Natural killer cell (primary cell): Measurements from ENCODE around the gene FNBP1L. TPM values are rescaled to one million over a fixed set of nuclear protein-coding genes. Genes with fewer than 3 reads are reported as not detected.

Experiments
- ATAC-seq, 3 donors: fragments of 150-1000 bp in 2 of 3; fragments of 200-7000 bp in 1 of 3; cut with Tn5 transposase; 1 replicate in 1 of 3; 2 replicates in 2 of 3; pipeline ENCODE4 v1.10.0; 2021; ENCODE audit warnings: mild to moderate bottlenecking in 2 of 3, moderate library complexity in 2 of 3
- DNase-seq, 2 donors: peaks; one replicate each; pipeline versions ENCODE4 v3.0.0 to v3.0.0-alpha.2; 2013 to 2021; ENCODE audit warnings: mixed read lengths in 1 of 2
- H3K27ac ChIP-seq: one replicate; pipeline ENCODE4 v1.5.1; 2013; ENCODE audit warnings: mild to moderate bottlenecking, low read length
- H3K27me3 ChIP-seq: one replicate; pipeline ENCODE4 v1.6.1; 2013; ENCODE audit warnings: low read length; ENCODE audit not compliant: control insufficient read depth, insufficient read depth
- H3K36me3 ChIP-seq: one replicate; pipeline ENCODE4 v1.6.1; 2013; ENCODE audit warnings: low read length; ENCODE audit not compliant: control insufficient read depth, insufficient read depth
- H3K4me1 ChIP-seq: one replicate; pipeline ENCODE4 v1.6.1; 2013; ENCODE audit warnings: low read length; ENCODE audit not compliant: control insufficient read depth, insufficient read depth
- H3K4me3 ChIP-seq: one replicate; pipeline ENCODE4 v1.5.1; 2013; ENCODE audit warnings: low read length
- H3K9me3 ChIP-seq: one replicate; pipeline ENCODE4 v1.6.1; 2013; ENCODE audit warnings: low read length; ENCODE audit not compliant: control insufficient read depth, insufficient read depth
- H3K27ac Mint-ChIP-seq, 2 donors: one replicate each; pipeline ENCODE4 v1.8.0; 2022; ENCODE audit warnings: mild to moderate bottlenecking in 2 of 2, mixed read lengths in 2 of 2, moderate library complexity in 1 of 2
- H3K27me3 Mint-ChIP-seq, 2 donors: one replicate each; pipeline ENCODE4 v1.8.0; 2022; ENCODE audit warnings: low read depth in 2 of 2, mixed read lengths in 2 of 2
- H3K36me3 Mint-ChIP-seq: one replicate; pipeline ENCODE4 v1.8.0; 2022; ENCODE audit warnings: mixed read lengths
- H3K4me1 Mint-ChIP-seq, 2 donors: one replicate each; pipeline ENCODE4 v1.8.0; 2022; ENCODE audit warnings: mixed read lengths in 2 of 2
- H3K4me3 Mint-ChIP-seq: one replicate; pipeline ENCODE4 v1.8.0; 2022; ENCODE audit warnings: mild to moderate bottlenecking, moderate library complexity, mixed read lengths
- H3K9me3 Mint-ChIP-seq, 2 donors: one replicate each; pipeline ENCODE4 v1.8.0; 2022; ENCODE audit warnings: mixed read lengths in 2 of 2
- WGBS: methylation state at CpG from one replicate; pipeline ENCODE4 v1.1.7; 2013; ENCODE audit warnings: missing lambda C conversion rate; ENCODE audit not compliant: insufficient coverage; 5-methylcytosine and 5-hydroxymethylcytosine counted together
- intact Hi-C: fragments of 100-400 bp; cut with micrococcal nuclease; formaldehyde crosslinking; loops from one replicate; pipeline ENCODE4 v1.14.2; 2022
- total RNA-seq, 4 donors: library from RNA; stranded (reverse); fragments of 120-200 nt in 1 of 4; gene quantifications; one replicate each; pipeline versions ENCODE4 v1.2.3 to v1.2.4, GENCODE V29; 2013 to 2022
- TF ChIP-seq, protein P1 (sequence below): fragments of 200-600 bp; IDR thresholded peaks from one replicate; pipeline ENCODE4 v1.8.0; 2022; ENCODE audit warnings: antibody characterized with exemption

The FNBP1L gene
- total RNA-seq, 3 donors from 2014 or later (not counting 1 experiment from before 2014, with no cell fraction given): 0.33 to 6.7 (median 0.84) TPM

GRCh38 chr1:93533677-93534076 lies 85.8 kb downstream of the FNBP1L start:
- Histone ChIP-seq H3K27me3 (no peaks in the 10 kb centered on the region), H3K4me3 (no peak overlapping the region), H3K4me1 (no peaks in the 10 kb centered on the region), H3K27ac (no peak overlapping the region), H3K36me3 (no peaks in the 10 kb centered on the region), H3K9me3 (no peaks in the 10 kb centered on the region)
- Mint-ChIP-seq H3K27ac (no peak overlapping the region), H3K36me3 (no peaks in the 10 kb centered on the region), H3K9me3 (no peaks in the 10 kb centered on the region), H3K4me3 (no peak overlapping the region), H3K4me1 (no peaks in the 10 kb centered on the region), H3K27me3 (peaks cover 6 to 15% of the 10 kb centered on the region in 2 donors)
- TF ChIP-seq, protein P1, sequence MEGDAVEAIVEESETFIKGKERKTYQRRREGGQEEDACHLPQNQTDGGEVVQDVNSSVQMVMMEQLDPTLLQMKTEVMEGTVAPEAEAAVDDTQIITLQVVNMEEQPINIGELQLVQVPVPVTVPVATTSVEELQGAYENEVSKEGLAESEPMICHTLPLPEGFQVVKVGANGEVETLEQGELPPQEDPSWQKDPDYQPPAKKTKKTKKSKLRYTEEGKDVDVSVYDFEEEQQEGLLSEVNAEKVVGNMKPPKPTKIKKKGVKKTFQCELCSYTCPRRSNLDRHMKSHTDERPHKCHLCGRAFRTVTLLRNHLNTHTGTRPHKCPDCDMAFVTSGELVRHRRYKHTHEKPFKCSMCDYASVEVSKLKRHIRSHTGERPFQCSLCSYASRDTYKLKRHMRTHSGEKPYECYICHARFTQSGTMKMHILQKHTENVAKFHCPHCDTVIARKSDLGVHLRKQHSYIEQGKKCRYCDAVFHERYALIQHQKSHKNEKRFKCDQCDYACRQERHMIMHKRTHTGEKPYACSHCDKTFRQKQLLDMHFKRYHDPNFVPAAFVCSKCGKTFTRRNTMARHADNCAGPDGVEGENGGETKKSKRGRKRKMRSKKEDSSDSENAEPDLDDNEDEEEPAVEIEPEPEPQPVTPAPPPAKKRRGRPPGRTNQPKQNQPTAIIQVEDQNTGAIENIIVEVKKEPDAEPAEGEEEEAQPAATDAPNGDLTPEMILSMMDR: no peak
- DNase-seq (no peak), ATAC-seq (no peak)
- intact Hi-C loops: no loop called here

GRCh38 chr1:93537396-93537795 lies 89.5 kb downstream of the FNBP1L start:
- Histone ChIP-seq H3K4me1 (no peaks in the 10 kb centered on the region), H3K27ac (no peak overlapping the region), H3K36me3 (no peaks in the 10 kb centered on the region), H3K27me3 (no peaks in the 10 kb centered on the region), H3K4me3 (no peak overlapping the region), H3K9me3 (no peaks in the 10 kb centered on the region)
- H3K27me3 Mint-ChIP-seq: peaks cover 6 to 14% of the 10 kb centered on the region in 2 donors
- H3K36me3 Mint-ChIP-seq: no peaks in the 10 kb centered on the region
- no peaks in the 10 kb centered on the region for H3K4me1 Mint-ChIP-seq
- H3K9me3 Mint-ChIP-seq: no peaks in the 10 kb centered on the region
- no peak for DNase-seq
- TF ChIP-seq, protein P1: no peak
- H3K27ac Mint-ChIP-seq: no peak overlapping the region
- intact Hi-C loops: no loop called here
- ATAC-seq: no peak
- no peak overlapping the region for H3K4me3 Mint-ChIP-seq

- no CpG with 5 or more reads among the region's 2 CpGs for WGBS
- Mint-ChIP-seq H3K4me1 (no peaks in the 10 kb centered on the region), H3K27me3 (peaks cover 6 to 14% of the 10 kb centered on the region in 2 donors), H3K9me3 (no peaks in the 10 kb centered on the region), H3K4me3 (no peak overlapping the region), H3K27ac (no peak overlapping the region), H3K36me3 (no peaks in the 10 kb centered on the region)
- no peak for DNase-seq
- intact Hi-C loops: no loop called here
- Histone ChIP-seq H3K36me3 (no peaks in the 10 kb centered on the region), H3K9me3 (no peaks in the 10 kb centered on the region), H3K27me3 (no peaks in the 10 kb centered on the region), H3K4me3 (no peak overlapping the region), H3K4me1 (no peaks in the 10 kb centered on the region), H3K27ac (no peak overlapping the region)
- no peak for ATAC-seq
- TF ChIP-seq, protein P1: no peak
These were observed 90.0 kb downstream of the FNBP1L start for GRCh38 chr1:93537924-93538323.

DNA sequence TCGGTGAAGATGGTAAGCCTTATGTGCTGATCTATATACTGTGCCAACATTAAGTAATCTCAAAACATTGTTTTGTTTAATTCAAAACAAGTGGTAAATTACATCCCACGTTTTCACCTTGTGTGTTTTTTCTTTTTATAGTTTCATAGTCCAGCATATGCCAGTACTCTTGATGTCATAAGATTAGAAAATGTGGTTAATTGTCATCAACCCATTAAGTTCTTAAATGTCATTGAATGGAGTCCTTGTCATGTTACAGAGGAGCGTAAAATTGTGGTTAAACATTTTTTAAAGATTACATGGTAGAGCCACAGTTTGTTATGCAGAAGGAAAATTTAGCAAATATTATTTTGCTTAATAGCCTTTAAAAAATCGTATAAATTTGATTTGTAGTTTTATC lies 93.1 kb downstream of the FNBP1L start:
- H3K27me3 ChIP-seq: no peaks in the 10 kb centered on the region
- 80% methylated on average over 1 of the region's 4 CpGs for WGBS
- no peak overlapping the region for H3K4me3 ChIP-seq
- Mint-ChIP-seq H3K27me3 (peaks cover 2 to 6% of the 10 kb centered on the region in 2 donors), H3K36me3 (no peaks in the 10 kb centered on the region), H3K4me3 (no peak overlapping the region), H3K9me3 (no peaks in the 10 kb centered on the region), H3K4me1 (no peaks in the 10 kb centered on the region), H3K27ac (no peak overlapping the region)
- no peak for DNase-seq
- TF ChIP-seq, protein P1: no peak
- ATAC-seq: no peak
- intact Hi-C loops: no loop called here
- no peaks in the 10 kb centered on the region for H3K4me1 ChIP-seq
- no peaks in the 10 kb centered on the region for H3K9me3 ChIP-seq
- no peak overlapping the region for H3K27ac ChIP-seq
- no peaks in the 10 kb centered on the region for H3K36me3 ChIP-seq
